ENCODE results near the gene TOX4. TPM values are rescaled to one million over a fixed set of nuclear protein-coding genes. Genes with fewer than 3 reads are reported as not detected.

TOX4 gene
- total RNA-seq (10 to 100 TPM; 45.7 to 70.8 (median 65.1) TPM), polyA plus RNA-seq (10 to 100 TPM in 2 of 3 donors, 1 to 10 TPM in 1; 9.9 to 17.5 (median 12.1) TPM)
- long read RNA-seq, donor 1, full-length matches to known transcripts = 13 of 42 reads
- long read RNA-seq, donor 1, partial matches to known transcripts = 29 of 42 reads
- long read RNA-seq, donor 1, other reads (novel, unspliced or antisense) = 0 of 42 reads
- long read RNA-seq, donor 2, full-length matches to known transcripts = 4 of 50 reads
- long read RNA-seq, donor 2, partial matches to known transcripts = 36 of 50 reads
- long read RNA-seq, donor 2, other reads (novel, unspliced or antisense) = 10 of 50 reads

DNA sequence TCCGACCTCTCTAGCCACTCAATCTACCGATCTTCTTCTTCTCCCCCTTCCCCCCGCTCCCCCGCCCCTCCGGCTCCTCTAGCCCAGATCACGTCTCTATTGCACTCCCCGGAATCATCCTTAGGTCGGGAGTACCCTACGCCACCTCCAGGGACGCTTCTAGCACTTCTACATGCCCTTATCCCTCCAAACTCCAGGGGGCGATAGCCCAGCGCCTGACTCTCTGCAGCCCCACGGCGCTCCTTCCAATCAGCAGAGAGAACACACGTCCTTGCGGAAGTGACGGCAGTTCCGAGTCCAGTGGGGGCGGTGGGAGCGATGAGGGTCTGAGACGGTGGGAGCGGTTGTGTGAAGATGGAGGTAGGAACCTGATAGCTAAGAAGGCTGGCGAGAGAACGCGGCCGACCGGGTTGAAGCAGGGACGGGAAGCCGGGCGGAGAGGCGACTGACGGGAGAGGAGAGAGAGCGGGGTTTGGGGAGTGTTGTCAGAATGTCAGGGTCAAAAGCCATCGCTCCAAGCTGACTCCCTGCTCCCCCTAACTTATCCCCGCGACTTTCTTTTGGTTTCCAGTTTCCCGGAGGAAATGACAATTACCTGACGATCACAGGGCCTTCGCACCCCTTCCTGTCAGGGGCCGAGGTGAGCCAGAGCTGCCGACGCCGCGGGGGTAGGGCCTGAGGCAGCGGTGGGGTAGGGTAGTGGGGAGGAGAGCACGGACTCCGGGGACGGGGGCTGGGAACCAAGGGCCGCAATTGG lies at the start of gene TOX4, which contains the start of gene RAB2B:
TOX4 (plus strand) TSS at position 271 of the 757 bp plus-strand sequence; CDS start at position 355, 84 bp downstream.
RAB2B (minus strand) TSS at position 35 of the 757 bp plus-strand sequence. CDS start 87 bp downstream, outside the sequence.
- peak within 1 kb of the TSS; percentile 82 to 96 (median 92) for H3K27ac ChIP-seq
- peak; percentile 98 for DNase-seq
- intact Hi-C loops (cut with DNase I; ENCODE audit: low total_unique reads) = no loop called here
- H3K4me3 ChIP-seq = peak within 1 kb of the TSS; percentile 49 to 93 (median 86)
- H3K4me1 ChIP-seq = peaks cover 19 to 71% (median 40%) of the 10 kb centered on the region in 6 donors
- 0 to 1% (median 1%) methylated on average over 41 to 49 of the region's 49 CpGs for WGBS, 5 donors
- peaks cover 0 to 56% (median 24%) of the 10 kb centered on the region in 6 donors for H3K36me3 ChIP-seq
- H3K9me3 ChIP-seq = no peaks in the 10 kb centered on the region
- no peaks in the 10 kb centered on the region for H3K27me3 ChIP-seq (replicated peaks in 1 of 7)
- TF ChIP-seq, protein P1, sequence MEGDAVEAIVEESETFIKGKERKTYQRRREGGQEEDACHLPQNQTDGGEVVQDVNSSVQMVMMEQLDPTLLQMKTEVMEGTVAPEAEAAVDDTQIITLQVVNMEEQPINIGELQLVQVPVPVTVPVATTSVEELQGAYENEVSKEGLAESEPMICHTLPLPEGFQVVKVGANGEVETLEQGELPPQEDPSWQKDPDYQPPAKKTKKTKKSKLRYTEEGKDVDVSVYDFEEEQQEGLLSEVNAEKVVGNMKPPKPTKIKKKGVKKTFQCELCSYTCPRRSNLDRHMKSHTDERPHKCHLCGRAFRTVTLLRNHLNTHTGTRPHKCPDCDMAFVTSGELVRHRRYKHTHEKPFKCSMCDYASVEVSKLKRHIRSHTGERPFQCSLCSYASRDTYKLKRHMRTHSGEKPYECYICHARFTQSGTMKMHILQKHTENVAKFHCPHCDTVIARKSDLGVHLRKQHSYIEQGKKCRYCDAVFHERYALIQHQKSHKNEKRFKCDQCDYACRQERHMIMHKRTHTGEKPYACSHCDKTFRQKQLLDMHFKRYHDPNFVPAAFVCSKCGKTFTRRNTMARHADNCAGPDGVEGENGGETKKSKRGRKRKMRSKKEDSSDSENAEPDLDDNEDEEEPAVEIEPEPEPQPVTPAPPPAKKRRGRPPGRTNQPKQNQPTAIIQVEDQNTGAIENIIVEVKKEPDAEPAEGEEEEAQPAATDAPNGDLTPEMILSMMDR (IDR thresholded peaks at IDR 0.05 in 8 of 11, conservative IDR thresholded peaks at IDR 0.05 in 3 of 11) = peak; percentile 98 to 100 (median 99)
- peak; percentile 14 to 69 (median 41) for TF ChIP-seq POLR2A (IDR thresholded peaks at IDR 0.05)
- peak; percentile 94 to 98 (median 95) for TF ChIP-seq POLR2AphosphoS5 (IDR thresholded peaks at IDR 0.05)

DNA sequence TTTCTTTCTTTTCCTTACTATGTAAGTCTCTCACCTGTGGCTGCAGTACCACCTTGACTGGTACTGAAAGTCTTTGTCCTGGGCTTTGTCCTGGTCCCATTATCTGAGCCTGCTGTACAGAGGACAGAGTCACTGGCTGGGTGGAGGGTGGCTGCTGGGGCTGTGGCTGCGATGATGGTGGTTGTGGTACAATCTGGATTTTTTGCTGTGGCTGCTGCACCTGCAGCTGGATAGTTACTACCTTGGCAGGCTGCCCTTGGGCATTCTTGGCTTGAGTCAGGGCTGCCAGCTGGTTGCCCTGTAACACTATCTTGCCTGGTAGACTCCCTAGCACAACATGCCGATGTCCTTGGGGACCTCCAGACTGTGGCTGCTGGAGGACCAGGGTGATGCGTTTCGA lies 48.1 kb upstream of the TOX4 start:
- peaks cover 0 to 15% (median 0%) of the 10 kb centered on the region in 6 donors for H3K4me1 ChIP-seq
- TF ChIP-seq POLR2A (IDR thresholded peaks at IDR 0.05) (no peak), POLR2AphosphoS5 (IDR thresholded peaks at IDR 0.05) (no peak)
- TF ChIP-seq, protein P1 (IDR thresholded peaks at IDR 0.05 in 8 of 11, conservative IDR thresholded peaks at IDR 0.05 in 3 of 11) = no peak
- WGBS, 5 donors = 91 to 97% (median 97%) methylated on average over 4 of the region's 4 CpGs
- intact Hi-C loops (cut with DNase I; ENCODE audit: low total_unique reads) = no loop called here
- no peak for DNase-seq
- H3K9me3 ChIP-seq = no peaks in the 10 kb centered on the region
- no peak overlapping the region for H3K4me3 ChIP-seq
- no peaks in the 10 kb centered on the region for H3K27me3 ChIP-seq (replicated peaks in 1 of 7)
- H3K27ac ChIP-seq = no peak overlapping the region
- peaks cover 11 to 81% (median 77%) of the 10 kb centered on the region in 6 donors for H3K36me3 ChIP-seq

- 92 to 100% (median 100%) methylated on average over 2 of the region's 2 CpGs for WGBS, 5 donors
Observed at GRCh38 chr14:21431126-21431525, 45.9 kb upstream of the TOX4 start.

More at GRCh38 chr14:21431126-21431525, 45.9 kb upstream of the TOX4 start:
- Histone ChIP-seq H3K36me3 (peaks cover 3 to 59% (median 55%) of the 10 kb centered on the region in 6 donors), H3K4me3 (no peak overlapping the region), H3K27ac (no peak overlapping the region), H3K27me3 (replicated peaks in 1 of 7) (no peaks in the 10 kb centered on the region), H3K9me3 (no peaks in the 10 kb centered on the region), H3K4me1 (peaks cover 6 to 37% (median 18%) of the 10 kb centered on the region in 6 donors)
- no peak for TF ChIP-seq POLR2A (IDR thresholded peaks at IDR 0.05)
- TF ChIP-seq, protein P1 (IDR thresholded peaks at IDR 0.05 in 8 of 11, conservative IDR thresholded peaks at IDR 0.05 in 3 of 11) = no peak
- TF ChIP-seq POLR2AphosphoS5 (IDR thresholded peaks at IDR 0.05) = peak in 1 of 3 donors; percentile 0
- intact Hi-C loops (cut with DNase I; ENCODE audit: low total_unique reads) = no loop called here
- no peak for DNase-seq
